ENCODE measurements around the gene DOCK7.
A peak's percentile ranks its signal among the peaks of the same experiment; 100 is the strongest.

Gene DOCK7

DNA sequence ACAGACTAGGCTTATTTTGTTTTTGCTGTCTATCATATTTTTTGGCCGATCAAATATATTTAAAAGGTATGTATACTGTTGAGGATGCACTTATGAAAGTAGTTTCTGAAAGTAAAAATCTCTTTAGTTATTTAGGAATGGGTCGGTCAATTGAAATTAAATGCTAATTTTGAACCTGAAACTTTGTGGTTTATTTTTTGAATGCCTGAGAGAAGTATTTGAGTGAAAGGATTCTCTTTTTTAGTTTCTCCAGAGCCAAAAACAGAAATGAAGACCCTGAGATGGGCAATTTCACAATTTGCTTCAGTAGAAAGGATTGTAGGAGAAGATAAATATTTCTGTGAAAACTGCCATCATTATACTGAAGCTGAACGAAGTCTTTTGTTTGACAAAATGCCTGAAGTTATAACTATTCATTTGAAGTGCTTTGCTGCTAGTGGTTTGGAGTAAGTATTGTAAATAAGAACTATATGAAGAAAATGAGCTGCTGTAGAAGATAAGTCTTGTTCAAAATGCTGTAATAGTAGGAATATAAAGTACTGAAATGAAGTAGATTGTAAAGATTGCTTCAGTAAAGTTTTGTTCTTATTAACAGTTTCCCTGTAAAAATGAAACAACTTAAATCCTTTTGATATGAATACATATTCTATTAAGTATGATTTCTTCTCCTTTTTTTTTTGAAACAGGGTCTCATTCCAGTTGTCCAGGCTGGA is 239.8 kb downstream of the DOCK7 start:
- no peak for DNase-seq (ENCODE audit: low read depth)

DNA sequence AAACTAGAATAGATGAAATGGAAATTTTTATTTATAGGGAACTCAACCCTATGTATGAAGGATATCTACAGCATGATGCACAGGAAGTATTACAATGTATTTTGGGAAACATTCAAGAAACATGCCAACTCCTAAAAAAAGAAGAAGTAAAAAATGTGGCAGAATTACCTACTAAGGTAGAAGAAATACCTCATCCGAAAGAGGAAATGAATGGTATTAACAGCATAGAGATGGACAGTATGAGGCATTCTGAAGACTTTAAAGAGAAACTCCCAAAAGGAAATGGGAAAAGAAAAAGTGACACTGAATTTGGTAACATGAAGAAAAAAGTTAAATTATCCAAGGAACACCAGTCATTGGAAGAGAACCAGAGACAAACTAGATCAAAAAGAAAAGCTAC is 243.5 kb downstream of the DOCK7 start:
- DNase-seq (ENCODE audit: low read depth): no peak

DNA sequence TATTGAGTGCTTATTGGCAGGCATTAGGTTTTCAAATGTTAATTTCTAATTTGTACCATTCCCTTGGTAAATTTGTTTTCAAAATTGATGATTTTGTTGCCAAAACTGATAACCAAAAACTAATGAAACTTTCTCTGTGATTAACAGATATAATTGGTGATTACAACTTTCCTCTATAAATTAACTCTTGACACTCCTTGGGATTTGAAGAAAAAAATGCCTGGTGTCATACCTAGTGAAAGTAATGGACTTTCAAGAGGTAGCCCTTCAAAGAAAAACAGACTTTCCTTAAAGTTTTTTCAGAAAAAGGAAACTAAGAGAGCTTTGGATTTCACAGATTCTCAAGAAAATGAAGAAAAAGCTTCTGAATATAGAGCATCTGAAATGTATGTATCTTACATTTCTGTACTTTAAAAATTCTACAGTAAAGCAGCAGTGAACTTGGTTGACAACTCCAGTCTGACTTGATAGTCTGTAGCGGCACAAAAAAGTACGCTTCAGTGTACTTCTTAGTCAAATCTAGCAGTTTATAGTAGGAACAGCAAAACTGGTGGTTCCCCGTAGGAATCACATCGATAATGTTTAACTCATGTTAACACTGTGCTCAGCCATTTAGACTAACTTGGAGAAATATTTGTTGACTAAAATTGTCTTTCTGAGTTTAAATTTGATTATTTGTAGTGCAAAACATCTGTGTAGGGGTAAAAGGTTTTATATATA is 248.4 kb downstream of the DOCK7 start:
- no peak for DNase-seq (ENCODE audit: low read depth)

DNA sequence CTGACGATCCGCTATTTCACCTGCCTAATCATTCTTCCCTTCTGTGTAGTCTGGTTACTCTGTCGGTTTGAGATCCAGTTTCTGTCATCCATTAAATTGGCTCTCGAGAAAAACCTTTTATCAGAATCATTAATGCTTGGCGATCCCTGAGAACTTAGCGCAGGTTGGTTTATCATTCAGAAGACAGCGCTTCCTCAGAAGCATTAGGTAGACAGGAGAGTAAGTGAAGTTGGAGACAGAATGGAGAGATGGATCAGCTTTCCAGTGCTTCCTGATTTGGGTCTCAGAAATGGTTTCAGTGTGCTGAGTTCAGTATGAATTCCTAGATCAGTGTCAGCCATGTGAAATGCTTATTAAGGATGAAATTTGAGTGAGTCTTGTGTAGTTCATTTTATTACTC is 250.0 kb downstream of the DOCK7 start:
- no peak for DNase-seq (ENCODE audit: low read depth)

DNA sequence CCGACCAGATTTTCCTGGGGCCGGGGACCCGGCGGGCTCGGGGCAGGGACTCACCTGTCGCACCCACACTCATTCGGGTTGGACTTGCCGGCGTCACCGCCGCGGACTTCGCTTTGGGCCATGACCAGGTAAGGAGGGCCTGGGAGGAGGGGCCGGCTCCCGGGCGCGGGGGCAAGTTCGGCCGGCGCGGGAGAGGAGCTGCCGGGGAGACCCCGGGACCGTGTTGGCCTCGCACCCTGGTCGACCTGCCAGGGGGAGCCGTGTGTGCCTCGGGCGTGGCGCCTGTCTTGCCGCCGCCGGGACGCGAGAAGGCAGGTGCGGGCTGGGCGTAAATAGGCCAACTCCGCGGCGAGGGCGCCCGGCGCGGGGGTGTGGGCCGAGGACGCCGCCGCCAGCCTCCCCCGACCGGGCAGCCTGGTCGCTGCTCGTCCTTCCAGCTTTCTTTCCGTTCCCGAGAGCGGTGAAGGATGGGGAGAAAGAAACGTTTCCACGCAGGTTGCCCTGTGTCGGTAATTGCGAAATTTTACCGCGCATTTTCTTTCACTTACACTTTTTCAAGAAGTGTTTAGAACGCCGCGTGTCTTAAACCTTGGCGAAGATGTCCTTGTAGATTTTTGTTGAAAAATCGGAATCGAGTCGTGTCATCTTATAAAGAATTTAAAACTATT is 250.8 kb downstream of the DOCK7 start:
- DNase-seq (ENCODE audit: low read depth): peak; percentile 24

DNA sequence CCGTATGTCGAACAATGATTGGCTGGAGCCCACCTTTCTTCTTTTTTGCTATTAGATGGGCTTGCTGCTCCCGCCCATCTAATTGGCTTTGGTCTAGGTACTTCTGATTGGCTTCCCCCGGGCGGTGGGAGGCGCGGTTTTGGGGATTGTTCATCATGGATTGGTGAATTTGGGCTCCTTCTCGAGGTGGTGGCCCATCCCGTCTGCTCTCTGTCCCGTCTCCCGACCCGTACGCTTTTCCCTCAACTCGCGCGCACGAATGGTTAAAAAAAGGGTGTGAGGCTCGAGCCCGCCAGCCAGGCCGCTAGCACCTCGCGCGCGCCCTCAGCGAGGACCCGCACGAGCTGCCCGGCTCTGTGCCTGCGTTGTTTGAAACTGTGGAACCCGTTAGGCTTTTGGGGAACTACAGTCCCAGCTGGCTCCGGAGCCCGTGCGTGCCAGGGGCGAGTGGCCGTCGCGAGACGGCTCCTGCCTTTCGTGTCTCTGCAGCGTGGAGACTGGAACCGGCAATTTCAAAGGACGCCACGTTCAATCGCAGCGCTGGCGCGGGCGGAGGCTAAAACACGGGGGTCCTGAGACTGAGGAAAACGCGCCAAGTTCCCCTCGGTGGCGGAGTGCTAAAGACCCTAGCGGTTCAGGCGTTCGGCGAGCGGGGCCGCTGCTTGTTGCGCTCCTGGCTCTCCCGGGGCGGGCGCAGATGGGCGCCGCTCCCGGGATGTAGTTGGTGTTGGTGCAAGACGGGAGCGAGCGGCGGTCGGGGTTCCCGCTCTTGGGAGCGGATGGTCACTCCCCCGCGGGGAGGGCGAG is 251.5 kb downstream of the DOCK7 start, which contains the start of gene USP1:
Gene USP1 (plus strand): TSS at position 584 of the 807 bp plus-strand sequence. CDS start 2,819 bp downstream, outside the sequence.
- DNase-seq (ENCODE audit: low read depth): peak; percentile 98

DNA sequence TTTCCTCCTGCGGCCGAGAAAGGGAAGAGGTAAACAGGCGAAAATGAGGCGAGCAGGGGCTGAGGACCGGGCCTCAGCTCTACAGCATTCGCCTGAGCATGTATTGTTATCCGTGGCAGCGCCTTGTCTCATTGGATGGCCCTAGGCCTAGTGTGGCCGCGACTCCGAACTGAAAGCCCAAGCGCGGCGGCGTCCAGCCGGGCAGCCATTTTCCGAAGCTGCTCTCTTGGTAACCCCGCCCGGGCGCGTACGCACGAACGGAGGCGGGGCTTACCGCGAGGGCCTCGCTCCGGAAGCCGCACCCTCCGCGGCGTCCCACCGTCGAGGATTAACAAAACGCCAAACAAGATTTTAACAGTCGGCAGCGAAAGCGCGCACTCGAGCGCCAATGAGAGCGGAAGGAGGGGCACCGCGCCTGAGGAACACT is 252.1 kb downstream of the DOCK7 start:
- DNase-seq (ENCODE audit: low read depth): no peak

DNA sequence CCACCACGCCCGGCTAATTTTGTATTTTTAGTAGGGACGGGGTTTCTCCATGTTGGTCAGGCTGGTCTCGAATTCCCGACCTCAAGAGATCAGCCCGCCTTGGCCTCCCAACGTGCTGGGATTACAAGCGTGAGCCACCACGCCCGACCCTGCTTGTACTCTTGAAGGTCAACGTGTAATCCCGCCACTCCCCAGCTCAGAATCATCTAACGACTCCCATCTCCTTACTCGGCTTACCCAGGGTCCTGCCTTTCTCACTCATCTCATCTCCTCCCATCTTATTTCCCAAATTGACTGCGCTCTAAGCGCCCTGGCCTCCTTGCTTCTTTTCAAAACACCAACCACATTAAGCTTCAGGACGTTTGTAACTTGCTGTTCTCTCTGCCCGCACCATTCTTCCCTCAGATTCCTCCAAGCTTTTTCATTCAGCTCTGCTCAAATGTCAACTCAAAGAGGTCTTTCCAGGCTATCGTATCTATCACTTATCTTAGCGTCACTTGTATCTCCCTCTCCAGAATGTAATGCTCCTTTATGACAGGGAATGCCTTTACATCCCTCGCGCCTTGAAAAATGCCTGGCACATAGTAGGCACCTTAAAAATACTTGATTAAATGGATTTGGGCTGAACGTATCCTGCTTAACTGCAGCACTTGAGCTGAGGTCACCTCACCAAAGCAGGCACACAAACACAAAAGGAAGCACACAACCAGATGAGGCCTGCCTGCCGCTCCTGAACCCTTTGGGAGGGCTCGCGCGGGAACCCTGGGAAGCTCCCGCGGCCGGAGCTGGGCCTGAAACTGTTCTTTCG is 252.8 kb downstream of the DOCK7 start:
- DNase-seq (ENCODE audit: low read depth): no peak

DNA sequence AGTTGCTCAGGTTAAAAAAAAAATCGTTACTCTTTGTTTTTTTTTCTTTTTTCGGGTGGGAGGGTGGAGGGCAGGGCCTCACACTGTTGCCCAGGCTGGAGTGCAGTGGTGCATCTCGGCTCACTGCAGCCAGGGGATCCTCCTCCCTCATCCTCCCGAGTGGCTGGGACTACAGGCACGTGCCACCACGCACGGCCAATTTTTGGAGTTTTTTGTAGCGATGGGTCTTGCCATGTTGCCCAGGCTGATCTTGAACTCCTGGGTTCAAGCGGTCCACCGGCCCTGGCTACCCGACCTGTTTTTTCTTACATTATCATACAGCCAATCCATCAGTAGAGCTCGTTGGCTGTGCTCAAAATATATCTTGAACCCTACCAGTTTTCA is 253.6 kb downstream of the DOCK7 start:
- no peak for DNase-seq (ENCODE audit: low read depth)

DNA sequence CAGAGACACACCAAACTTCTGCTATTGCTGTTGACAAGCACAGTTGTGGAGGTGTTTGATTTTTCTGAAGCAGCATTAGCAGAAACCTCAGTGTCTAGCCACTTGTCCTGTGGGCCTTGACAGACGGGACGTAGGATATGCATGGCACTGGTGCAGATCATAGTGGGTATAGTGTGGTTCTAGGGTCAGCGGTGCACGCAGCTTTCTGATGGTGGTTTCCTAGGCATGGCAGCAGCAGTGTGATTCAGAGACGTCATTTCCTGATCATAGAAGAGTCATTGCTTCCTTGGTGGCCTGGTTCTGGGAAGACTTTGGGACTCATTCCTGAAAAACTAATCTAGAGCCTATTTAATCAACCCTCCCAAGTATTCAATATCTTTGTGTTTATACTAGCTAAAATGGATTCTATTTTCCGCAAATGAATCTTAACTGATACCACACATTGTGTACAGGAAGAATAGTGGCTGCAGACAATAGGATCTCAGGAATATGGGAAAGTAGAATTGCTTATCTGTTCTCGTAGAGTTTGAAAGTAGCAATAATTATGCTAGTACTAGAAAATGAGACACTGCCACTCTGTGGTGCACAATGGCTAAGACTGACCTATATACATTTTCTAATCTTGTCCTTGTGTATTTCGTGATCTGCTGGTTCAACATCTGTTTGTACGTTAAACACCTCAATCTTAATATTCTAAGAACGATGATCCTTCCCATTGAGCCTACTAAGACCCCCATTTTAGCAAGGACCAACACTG is 254.1 kb downstream of the DOCK7 start:
- no peak for DNase-seq (ENCODE audit: low read depth)

DNA sequence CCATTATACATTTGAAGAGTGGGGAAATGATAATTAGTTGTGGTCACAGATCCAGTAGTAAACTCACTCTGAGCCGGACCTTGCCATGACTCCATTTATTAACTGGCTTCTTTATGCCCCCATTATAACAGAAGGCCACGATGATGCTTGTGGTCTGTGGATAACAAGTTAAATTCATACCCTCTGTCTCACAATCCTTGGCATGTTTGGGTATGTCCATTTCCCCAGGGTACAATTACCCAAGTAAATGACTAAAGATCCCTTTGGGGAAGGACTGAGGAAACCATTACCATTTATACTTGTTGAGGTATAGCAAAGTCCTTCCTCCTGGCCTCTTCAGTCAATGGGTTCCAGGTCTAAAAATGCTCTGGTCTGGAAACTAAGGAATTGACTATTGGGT is 258.6 kb downstream of the DOCK7 start:
- DNase-seq (ENCODE audit: low read depth): no peak

DNA sequence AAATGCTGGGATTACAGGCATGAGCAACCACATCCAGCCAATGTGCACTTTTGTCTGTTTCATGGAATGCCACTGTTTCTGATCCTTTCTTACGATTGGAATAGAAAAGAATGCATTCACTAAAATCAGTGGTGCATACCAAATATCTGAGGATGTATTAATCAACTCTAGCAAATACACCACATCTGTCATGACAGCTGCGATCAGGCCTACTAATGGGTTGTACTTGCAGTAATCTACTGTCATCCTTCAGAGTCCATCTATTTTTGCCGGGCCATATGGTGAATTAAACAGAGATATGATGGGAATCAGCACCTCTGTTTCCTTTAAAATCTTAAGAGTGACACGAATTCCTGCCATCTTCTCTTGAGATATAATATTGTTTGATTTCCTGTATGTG is 259.8 kb downstream of the DOCK7 start:
- DNase-seq (ENCODE audit: low read depth): no peak

DNA sequence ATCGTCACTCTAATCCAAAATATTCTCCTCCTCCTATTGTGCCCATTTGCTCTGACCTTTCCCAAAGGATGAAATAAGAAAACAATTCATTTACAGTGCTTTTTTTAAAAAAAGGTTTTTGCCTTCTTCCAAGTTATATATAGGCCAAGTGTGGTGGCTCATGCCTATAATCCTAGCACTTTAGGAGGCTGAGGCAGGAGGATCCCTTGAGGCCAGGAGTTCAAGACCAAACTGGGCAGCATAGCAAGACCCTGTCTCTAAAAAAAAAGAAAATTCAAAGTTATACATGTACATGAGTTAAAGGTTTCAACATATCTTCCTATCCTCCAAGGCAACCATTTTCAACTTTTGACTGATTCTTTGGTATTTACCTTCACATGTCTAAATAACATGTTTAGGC is 261.4 kb downstream of the DOCK7 start:
- DNase-seq (ENCODE audit: low read depth): no peak

DNA sequence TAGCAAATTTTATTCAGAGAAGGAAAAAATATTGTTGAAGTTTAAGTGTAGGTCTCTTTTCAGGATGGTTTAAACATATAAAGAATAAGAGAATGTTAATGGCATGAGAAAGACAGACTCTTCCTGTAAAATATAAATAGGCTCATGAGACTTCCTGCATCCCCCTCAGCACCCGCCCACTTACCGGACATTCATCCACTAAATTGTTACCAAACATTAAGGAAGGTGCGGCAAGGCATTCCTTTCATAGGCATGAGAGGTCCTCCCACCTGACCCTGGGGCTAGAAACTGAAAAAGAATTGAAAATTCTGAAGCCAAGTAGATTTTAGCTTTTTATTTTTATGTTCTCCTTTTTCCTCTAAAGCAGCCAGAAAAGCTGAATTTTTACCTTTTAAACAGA is 261.9 kb downstream of the DOCK7 start:
- DNase-seq (ENCODE audit: low read depth): no peak

DNA sequence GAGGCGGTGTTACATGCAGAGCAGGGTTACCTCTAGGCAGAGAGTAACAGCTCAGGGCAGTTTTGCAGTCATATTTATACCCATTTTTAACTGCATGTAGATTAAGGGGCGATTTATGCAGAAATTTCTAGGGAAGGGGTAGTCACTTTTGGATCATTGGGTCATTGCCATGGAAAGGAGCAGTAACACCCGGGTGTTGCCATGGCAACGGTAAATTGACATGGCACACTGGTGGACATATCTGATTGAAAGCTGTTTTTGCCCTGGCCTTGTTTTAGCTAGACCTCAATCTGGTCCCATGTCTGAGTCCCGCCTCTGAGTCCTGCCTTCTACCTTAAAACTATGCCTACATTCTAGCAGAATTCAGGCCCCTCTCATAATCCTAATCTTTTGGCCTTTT is 263.1 kb downstream of the DOCK7 start:
- no peak for DNase-seq (ENCODE audit: low read depth)

DNA sequence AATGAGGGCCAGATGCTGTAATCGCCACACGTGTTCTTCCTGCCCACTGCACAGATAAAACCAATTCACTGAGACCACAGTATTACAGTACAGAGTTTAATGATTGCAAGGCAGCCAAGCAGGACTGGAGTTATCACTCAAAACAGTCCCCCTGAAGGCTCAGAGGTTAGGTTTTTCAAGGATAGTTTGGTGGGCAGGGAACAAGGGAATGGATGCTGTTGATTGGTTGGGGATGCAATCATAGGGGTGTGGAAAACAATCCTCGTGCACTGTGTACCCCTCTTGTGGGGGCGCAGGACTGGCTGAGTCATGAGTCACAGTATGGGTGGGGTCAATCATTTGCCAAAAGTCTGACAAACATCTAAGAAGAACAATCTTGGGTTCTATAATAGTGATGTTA is 263.8 kb downstream of the DOCK7 start:
- DNase-seq (ENCODE audit: low read depth): no peak

DNA sequence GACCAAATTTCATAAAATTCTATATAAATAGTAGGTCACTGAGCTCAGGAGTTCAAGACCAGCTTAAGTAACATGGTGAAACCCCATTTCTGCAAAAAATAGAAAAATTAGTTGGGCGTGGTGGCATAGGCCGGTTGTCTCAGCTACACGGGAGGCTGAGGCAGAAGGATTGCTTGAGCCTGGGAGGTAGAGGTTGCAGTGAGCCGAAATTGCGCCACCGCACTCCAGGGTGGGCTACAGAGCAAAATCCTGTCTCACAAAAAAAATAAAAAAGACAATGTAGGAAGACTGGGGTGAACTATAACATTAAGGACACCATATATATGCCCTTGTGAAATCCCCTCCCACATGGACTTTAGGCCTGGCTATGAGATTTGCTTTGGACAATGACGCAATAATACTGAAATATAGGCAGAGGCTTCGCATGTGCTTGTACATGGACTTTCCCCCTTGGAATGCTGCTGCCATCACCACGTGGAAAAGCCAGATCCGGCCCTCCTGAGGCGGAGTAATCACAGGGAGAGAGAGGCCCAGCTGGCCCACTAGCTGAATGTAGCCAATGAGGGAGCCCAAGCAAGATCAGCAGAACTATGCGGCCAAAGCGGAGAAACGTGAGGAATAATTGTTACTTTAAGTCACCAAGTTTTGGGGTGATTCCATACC is 264.5 kb downstream of the DOCK7 start:
- DNase-seq (ENCODE audit: low read depth): no peak

DNA sequence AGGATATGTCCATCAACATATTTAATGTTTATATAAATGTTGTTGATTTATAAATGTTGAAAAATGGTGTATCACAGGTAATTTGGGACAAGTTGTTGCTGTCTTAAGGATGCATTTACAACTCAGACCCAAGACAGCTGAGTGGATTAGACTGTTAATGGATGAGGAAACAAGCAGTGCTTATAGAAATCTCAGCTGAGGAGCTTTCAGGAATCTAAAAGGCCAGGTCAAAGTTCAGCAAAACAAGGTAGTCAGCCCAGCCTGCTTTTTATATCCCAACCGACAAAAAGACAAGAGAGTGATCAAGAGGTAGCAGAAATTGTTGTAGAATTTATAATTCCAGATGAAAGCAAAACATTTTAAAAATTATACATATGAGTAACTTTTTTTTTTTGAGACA is 268.0 kb downstream of the DOCK7 start:
- no peak for DNase-seq (ENCODE audit: low read depth)

DNA sequence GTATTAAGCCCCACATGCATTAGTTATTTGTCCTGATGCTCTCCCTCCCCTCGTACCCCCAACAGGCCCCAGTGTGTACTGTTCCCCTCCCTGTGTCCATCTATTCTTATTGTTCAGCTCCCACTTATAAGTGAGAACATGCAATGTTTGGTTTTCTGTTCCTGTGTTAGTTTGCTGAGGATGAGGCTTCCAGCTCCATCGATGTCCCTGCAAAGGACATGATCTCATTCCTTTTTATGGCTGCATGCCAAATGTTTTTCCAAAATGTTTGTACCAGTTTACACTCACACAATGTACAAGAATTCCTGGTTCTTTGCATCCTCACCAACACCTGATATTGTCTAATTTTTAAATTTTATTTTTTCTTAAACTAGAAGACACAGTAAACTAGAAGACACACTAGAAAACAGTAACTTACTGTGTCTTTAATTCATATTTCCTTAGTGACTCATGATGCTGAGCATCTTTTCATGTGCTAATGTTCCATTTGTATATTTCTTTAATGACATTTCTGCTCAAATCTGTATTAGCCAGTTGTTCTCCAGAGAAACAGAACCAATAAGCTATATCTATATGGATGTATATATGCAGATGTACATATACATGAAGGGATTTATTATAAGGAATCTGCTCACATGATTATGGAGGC is 270.7 kb downstream of the DOCK7 start:
- DNase-seq (ENCODE audit: low read depth): no peak

DNA sequence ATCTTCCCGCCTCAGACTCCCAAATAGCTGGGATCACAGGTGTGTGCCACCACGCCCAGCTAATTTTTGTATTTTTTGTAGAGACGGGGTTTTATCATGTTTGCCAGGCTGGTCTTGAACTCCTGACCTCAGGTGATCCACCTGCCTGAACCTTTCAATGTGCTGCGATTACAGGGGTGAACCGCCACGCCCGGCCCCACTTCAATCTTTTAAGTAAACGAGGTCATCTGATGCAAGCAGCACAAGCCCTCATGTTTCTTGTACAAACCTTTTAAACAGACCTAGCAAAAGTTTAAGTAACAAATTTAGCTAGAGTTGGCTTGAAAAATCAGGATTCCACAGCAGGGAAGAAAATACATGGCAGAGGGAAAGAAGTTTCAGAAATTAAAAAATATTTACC is 272.5 kb downstream of the DOCK7 start:
- no peak for DNase-seq (ENCODE audit: low read depth)

Data from T-helper 22 cell (primary cell).